NCI-H2196 treated with DMSO at 0.1 percent for 48 hours (cell line): Measurements from ENCODE around the gene KRTAP10-6.
"Not testable (repeated sequence)": the region's sequence is repeated elsewhere in the genome, so short reads cannot be mapped to it uniquely, and the experiment has no call there.

Experiments
- DNase-seq: peaks from one replicate; lab custom pipeline; 2025; ENCODE audit not compliant: unreplicated experiment; lab: John Stamatoyannopoulos, UW

Gene KRTAP10-6

DNA sequence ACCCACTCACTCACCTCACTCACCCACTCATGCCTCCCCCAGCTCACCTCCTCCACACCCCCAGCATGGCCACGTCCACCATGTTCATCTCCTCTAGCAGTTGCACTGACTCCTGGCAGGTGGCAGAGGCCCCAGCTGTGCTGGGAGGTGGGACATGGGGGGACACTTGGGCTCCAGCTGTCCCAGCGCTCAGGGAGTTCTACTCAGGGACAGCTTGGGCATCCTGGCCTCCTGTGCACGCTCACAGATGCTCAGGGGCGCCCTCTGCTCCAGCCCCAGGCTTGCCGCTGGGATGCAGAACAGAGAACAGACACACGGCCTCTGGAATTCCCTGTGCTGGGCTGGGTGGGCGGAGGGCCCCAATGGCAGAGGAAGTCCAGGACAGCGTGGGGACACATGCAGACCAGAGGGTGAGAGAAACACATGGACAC is 24.8 kb upstream of the KRTAP10-6 start:
- DNase-seq: no peak

DNA sequence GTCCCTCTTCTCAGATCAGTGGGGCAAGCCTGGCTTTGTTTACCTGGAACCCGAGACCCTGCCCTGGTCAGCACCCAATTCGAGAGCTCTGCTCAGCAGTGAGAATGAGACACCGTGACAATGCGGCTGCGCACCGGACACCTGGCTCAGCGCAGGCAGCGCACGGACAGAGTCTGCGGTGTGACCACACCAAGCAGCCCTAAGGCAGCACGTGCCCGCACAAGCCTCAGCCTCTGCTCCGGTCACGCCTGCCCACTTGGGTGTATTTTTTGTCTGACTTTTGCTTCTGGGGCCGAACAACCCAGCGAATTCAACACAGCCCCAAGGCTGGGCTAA is 24.3 kb upstream of the KRTAP10-6 start:
- DNase-seq: no peak

DNA sequence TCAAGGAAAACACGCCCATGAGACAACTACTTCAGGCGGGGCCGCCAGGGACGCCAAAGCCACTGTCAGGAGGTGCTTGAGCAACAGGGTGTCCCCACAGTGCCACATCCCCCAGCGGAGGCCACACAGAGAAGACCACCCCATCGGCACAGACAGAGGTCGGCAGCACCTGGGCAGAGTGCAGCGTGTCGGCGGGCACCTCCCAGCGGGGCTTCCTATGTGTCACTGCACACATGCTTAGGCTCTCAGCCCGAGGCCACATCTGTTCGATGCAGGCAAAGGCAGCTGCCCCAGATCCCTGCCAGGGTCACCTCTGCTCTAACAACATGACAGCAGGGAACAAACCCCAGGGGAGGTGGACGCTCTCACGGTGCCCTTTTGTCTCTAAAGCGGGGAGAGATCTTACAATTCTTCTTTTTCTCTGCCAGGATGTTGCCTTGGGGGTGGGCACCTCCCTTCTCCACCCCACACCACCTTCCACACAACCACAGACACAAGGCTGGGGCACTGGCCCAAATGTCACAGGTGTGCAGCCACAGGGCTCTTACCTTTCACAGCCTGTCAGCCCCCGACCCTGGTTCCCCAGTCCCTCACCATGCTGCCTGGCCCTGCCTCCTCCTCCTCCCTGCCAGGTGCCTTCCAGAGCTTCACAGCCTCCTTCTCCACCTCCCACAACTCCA is 23.7 kb upstream of the KRTAP10-6 start:
- DNase-seq: no peak

DNA sequence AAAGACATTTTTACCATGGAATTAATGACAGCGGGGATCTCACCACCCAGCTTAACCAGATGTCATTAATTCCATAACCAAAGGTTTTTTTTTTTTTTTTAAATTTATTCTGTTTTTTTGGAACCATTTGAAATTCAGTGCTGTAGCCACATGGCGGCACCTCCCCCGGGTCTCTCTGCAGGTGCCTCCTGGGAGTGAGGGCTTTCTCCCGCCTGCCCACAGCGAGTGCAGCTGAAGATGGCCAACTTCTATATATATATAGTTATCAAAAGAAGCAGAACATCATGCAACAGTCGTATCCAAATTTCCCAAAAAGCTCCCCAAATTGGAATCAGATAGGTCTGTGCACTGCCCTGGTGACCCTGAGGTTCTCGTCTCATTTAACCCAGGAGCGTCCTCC is 23.2 kb upstream of the KRTAP10-6 start:
- DNase-seq: no peak

DNA sequence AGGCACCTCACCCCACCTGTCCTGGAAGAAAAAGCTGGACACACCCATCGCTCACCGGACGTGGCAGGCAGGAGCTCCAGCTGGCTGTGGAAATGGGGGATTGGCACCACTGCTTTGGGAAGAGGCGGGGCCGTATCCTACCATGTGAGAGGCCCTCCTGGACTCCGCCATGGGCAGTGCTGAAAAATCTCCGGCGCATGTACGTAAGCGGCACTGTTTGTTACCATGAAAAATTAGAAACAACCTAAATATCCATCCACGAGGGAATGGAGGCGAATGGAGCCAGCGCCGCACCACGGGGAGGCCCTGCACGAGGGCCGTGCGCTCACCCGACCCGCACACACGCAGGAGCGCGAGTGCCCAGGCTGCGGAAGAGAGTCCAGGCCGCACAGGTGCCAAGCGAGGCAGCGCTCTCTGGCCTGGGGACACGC is 22.7 kb upstream of the KRTAP10-6 start:
- no peak for DNase-seq

DNA sequence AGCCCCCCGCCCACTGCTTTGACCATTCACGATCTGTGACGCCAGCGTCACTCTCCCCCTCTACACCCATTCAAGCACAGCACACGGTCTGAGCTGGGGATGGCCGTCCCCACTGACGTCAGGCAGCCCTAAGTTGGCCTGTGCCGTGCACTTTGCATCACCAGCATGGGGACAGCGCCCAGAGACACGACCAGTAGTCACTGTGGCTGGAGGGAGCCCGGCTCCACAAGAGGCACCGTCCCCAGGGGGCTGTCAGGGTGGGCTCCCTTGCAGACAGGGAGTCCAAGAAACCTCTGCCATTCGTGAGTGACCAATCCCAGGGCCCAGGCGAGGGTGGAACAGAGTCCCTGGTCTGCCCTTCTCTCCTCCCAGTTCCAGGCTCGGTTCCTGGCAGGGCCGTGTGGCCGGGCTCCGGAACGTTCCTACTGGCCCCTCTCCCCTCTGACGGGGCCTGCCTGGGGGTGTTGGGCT is 21.9 kb upstream of the KRTAP10-6 start:
- DNase-seq: no peak

DNA sequence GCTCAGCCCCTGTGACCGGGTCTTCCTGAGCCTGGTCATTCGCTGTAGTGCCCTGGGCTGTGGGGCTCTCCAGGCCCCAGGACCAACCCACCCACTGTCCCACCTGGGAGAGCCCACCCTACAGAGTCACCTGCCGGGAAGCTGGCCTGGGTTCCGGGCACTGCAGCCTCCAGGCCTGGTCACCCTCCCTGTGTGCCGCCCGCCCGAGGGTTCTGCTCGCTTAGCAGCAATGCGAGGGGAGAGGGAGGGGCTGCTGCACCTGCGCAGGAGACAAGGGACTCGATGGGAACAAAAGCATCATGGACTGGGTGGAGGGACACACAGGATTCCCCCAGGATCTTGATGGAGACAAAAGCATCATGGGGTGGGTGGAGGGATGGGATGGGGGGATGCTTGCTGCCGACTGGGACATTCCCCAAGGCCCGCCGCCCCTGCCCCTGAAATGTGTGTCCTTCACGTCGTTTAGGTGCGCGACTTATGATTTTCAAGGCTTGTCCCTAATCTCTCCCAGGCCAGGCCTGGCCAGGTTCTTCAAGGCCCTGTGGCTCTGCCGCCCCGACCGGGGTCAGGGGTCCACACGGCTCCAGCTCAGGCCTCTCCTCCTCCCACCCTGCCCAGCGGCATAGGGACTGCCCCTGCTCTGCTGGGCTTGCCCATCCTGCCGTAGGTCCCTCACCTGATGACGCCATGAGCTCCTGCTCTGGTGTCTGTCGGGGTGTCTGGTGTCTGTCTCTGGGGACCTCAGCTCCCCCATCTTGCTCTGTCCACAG is 21.3 kb upstream of the KRTAP10-6 start:
- no peak for DNase-seq

DNA sequence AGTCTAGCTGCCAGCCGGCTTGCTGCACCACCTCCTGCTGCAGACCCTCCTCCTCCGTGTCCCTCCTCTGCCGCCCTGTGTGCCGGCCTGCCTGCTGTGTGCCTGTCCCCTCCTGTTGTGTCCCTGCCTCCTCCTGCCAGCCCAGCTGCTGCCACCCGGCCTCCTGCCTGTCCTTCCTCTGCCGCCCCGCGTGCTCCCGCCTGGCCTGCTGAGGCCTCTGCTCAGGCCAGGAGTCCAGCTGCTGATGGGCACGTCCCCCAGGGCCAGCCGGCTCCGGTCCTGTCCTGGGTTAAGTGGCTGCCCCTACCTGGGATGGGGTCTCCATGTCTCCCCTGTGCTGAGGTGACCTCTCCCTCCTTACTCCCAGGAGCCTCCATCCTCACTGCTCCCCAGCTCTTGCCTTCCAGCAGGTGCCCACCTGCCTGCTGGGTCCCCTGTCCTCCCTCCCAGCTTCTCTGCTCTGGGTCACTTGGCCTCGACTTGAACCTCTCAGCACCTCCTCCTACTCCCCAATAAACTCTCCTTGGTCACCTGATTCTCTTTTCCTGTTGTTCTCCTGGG is 20.4 kb upstream of the KRTAP10-6 start:
- DNase-seq: no peak

DNA sequence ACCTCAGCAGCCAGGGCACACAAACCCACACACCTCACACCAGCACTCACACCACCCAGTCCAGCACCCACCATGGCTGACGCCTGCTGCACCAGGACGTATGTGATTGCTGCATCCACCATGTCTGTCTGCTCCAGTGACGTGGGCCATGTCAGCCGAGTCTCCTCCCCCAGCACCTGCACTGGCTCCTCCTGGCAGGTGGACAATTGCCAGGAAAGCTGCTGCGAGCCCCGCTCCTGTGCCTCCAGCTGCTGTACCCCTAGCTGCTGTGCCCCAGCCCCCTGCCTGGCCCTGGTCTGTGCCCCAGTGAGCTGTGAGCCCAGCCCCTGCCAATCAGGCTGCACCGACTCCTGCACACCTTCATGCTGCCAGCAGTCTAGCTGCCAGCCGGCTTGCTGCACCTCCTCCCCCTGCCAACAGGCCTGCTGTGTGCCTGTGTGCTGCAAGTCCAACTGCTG is 19.8 kb upstream of the KRTAP10-6 start, which contains the start of gene KRTAP10-8:
Gene KRTAP10-8, plus strand, starts transcription at position 51 of the 458 bp plus-strand sequence. Its CDS starts 22 bp downstream, at position 73.
- DNase-seq: no peak

DNA sequence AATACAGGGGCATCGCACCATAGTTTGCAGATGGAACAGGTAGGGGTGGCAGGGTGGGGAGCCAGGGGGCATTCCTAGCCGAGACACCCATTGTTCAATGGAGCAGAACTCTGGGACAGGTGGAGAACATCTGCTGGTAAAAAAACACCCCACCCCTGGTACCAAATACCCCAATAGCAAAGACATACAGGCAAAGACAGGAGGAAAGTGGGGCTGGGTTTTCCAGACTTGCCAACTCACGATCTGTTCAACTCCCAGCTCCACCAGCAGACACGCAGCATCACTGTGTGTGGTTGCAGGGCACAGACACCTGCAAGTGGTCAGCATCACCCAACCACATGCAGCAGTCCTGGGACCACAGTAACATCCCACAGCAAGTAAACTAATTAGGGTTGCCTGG is 19.2 kb upstream of the KRTAP10-6 start:
- DNase-seq: no peak

DNA sequence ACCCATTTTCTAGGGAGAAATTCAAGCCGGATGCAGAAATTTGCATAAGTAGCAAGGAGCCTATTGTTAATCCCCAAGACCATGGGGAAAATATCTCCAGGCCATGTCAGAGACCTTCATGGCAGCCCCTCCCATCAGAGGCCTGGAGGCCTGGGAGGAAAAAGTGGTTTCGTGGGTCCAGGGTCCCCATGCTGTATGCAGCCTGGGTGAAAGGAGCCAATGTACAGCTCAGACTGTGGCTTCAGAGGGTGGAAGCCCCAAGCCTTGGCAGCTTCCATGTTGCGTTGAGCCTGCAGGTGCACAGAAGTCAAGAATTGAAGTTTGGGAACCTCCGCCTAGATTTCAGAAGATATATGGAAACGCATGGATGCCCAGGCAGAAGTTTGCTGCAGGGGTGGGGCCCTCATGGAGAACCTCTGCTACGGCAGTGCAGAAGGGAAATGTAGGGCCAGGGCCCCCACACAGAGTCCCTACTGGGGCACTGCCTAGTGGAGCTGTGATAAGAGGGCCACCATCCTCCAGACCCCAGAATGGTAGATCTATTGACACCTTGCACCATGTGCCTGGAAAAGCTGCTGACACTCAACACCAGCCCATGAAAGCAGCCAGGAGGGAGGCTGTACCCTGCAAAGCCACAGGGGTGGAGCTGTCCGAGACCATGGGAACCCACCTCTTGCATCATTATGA is 18.0 kb upstream of the KRTAP10-6 start:
- DNase-seq: not testable (repeated sequence)

DNA sequence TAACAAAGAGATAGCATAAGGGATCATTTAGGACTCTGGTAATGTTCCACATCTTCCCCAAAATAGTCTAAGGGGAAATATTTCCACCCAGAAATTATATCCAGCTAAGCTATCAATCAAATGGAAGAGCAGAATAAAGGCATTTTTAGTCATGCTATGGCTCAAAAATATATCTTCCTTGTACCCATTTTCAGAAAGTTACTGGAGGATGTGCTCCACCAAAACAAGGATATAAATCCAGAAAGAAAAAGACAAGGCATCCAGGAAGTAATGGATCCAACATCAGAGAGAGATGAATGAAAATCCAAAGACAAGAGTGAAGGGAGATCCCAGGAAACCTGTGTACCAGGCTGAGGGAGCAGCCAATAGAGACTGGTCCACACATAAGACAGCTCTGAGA is 16.9 kb upstream of the KRTAP10-6 start:
- no peak for DNase-seq

DNA sequence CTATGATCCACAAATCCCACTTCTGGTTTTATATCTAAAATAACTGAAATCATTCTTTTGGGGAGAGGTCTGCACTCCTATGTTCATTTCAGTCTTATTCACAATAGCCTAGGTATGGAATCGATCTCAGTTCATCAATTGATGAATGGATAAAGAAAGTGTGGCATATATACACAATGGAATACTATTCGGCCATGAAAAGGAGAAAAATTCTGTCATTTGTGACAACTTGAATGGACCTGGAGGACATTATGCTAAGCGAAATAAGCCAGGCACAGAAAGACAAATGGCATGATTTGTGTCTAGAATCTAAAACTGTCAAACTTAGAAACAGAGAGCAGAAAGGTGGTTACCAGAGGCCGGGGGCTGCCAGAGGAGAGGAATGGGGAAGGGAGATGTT is 14.2 kb upstream of the KRTAP10-6 start:
- DNase-seq: no peak

DNA sequence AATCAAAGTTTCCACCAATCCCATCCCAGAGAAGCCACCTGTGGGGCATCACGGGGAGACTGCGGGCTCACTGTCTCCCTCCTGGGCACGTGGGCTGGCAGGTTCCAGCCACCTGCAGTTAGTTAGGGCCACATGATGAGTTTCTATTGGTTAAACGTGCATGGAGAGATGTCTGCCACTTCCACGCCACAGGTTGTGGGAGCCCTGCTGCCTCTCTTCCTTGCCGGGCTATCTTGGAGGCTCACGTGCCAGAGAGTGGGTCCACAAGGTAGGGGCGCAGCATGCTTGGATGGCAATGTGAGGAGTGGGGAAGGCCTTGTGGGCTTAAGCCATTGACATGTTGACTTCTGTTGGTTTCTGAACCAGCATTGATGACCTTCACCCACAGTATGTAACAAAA is 11.6 kb upstream of the KRTAP10-6 start:
- no peak for DNase-seq

DNA sequence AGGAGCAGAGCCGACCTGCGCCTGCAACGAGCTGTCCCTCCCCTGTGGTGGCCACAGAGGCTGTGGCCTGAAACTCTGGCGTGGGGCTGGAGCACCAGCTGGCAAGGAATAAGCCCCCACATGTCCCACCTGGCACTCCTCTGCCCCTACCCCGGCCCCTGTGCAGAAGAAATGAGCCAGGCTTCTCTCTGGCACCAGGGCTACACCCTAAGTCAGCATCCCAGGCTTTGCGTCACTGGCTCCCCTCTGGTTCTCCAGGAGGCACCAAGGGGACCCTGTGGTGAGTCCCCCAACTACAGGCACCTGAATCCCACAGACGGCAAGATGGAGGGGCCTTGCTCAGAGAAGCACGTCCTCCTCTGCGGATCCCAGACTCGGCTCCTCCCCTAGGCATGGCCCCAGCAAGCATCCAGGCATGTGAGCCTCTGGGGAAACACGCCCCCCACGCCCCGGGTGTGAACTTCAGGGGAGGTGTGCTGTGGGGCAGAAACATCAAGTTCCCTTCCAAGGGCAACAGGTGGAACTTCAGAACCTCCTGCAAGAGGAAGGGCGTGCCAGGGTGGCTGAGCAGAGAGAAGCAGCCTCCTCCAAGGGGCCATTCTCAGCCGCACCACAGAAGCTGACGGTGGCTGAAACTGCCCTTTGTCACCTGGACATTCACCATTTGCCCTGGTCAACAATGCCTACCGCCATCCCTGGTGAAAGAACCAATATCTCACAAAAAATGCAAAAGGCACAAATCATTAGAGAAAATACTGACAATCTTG is 11.0 kb upstream of the KRTAP10-6 start:
- no peak for DNase-seq

DNA sequence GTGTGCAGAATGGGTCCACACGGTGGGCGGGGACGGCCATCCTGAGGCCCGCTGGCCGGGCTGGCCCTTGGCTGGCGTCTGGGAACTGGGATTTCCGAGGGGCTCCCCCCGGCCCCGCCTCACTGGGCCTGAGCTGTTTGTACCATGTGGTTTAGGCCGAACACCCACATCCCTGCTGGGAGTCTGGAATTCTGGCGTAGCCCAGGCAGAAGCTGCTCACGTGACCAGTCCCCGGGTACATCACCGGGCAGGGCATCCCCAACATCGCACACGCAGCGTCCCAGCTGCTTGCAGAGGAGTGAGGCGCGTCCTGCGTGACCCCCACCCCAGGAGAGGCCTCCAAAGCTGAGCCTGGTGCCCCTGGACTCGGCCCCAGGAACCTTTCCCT is 10.2 kb upstream of the KRTAP10-6 start:
- DNase-seq: no peak

DNA sequence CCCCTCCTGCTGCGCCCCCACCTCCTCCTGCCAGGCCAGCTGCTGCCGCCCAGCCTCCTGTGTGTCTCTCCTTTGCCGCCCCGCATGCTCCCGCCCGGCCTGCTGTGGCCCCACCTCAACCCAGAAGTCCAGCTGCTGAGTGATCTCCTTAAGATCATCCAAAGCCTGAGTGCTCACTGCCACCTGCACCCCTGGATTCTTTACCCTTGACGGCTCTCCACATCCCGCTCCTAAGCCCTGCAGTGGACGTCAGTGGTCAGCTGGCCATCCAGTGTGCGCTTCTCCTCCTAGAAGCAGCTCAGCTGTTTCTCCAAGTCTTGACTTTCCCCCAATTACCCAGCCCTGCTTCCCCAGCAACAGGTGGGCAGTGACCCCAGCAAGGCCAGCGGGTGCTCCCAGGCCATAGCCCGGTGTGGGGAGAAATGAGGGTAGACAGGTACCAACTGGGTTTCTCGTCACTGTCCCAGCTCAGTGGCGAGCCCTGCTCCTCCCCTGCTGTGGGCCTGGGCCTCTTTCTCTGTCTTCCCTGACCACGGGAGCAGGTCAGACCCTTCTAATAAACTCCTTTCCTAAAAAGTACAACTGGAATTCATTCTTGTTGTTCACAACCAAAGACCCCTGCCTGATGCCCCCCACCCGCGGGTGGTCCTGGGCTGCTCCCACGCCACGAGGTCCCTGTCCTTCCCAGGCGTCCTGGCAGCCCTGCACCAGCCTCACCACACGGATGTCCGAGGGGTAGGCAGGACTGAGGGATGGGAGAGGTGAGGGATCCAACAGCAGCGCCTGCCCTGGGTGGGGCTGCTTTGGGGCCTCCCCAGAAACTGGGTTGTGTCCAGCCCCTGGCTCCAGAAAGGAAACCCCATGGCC is 9.5 kb upstream of the KRTAP10-6 start:
- no peak for DNase-seq

DNA sequence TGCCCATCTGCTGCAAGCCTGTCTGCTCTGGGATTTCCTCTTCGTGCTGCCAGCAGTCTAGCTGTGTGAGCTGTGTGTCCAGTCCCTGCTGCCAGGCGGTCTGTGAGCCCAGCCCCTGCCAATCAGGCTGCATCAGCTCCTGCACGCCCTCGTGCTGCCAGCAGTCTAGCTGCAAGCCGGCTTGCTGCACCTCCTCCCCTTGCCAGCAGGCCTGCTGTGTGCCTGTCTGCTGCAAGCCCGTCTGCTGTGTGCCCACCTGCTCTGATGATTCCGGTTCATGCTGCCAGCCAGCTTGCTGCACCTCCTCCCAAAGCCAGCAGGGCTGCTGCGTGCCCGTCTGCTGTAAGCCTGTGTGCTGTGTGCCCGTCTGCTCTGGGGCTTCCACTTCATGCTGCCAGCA is 8.8 kb upstream of the KRTAP10-6 start:
- not testable (repeated sequence) for DNase-seq

DNA sequence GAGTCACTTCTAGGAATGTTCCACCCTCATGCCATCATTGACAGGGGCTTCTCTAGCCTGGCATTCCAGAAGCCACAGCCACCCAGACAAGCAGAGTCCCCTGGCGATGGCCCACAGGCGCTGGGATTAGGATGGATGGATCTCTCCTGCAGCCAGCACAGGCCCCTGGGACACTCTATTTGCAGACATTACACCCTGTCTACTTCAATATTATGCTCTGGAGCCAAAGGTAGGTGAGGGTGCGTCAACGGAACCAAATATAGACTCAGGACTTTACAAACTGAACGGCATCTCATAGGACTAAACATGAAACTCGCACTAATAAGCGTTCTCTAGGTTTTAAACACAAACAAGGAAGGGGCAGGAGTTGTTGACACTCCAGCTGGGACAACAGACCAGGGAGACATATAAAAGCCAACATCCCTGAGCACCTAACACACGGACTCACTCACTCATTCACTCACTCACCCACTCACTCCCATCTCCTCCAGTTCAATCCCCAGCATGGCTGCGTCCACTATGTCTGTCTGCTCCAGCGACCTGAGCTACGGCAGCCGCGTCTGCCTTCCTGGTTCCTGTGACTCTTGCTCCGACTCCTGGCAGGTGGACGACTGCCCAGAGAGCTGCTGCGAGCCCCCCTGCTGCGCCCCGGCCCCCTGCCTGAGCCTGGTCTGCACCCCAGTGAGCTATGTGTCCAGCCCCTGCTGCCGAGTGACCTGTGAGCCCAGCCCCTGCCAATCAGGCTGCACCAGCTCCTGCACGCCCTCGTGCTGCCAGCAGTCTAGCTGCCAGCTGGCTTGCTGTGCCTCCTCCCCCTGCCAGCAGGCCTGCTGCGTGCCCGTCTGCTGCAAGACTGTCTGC is 8.0 kb upstream of the KRTAP10-6 start, which contains the start of gene KRTAP10-7:
Gene KRTAP10-7, plus strand, starts transcription at position 480 of the 861 bp plus-strand sequence. Its CDS starts 25 bp downstream, at position 505.
- not testable (repeated sequence) for DNase-seq
